Measurements from ENCODE around the gene SAG.

The SAG gene

DNA sequence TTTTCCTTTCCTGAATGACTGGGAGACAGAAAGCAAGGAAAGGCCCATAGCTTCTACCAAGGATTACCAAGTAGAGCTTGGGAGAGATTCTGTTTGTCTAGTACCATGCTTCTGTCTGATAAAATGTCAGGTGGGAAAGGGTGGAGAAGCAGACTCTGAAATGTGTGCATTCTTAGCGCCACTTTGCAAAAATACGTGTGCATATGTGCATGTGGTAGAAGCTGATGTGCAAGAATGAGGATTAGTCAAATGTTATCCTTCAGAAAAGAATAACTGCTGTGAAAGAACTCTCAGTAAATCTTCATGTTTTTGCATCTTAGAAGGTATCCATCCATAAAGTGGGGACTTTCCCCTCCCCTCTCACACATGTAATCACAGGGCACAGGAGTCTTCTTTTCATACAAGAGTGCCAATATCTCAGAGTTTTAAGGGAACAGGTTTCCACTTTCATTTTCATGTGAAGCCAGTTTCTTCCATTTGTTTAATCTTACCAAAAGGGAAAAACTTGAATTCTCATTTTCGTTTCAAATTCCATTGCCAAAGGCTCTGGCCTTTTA is 31.3 kb downstream of the SAG start:
- no peak overlapping the region for H3K27ac ChIP-seq (ENCODE audit: low read depth, low read length)
- no peaks in the 10 kb centered on the region for H3K27me3 ChIP-seq (ENCODE audit: control insufficient read depth, insufficient read depth, low read length)
- no peak overlapping the region for H3K9ac ChIP-seq (ENCODE audit: low read length)
- H3K4me3 ChIP-seq (ENCODE audit: low read length), result no peak overlapping the region
- no peaks in the 10 kb centered on the region for H3K4me1 ChIP-seq (ENCODE audit: control insufficient read depth, insufficient read depth, low read length)
- H3K36me3 ChIP-seq (ENCODE audit: control insufficient read depth, insufficient read depth, low read length), result no peaks in the 10 kb centered on the region

DNA sequence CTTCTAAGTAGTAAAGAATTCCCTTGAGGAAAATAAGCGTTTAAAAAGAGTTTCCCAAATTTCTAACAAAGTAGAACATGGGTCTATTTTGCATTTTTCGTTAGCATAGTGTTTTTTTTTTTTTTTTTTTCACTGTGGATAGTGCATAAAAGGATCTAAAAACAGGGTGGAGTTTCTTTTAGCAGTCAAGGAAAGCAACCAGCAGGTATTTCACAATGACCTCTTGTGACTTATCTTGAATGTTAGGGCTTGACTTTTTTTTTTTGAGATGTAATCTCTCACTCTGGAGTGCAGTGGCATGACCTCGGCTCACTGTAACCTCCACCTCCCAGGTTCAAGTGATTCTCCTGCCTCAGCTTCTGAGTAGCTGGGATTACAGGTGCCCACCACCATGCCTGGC is 31.8 kb downstream of the SAG start:
- H3K36me3 ChIP-seq (ENCODE audit: control insufficient read depth, insufficient read depth, low read length), result no peaks in the 10 kb centered on the region
- no peak overlapping the region for H3K4me3 ChIP-seq (ENCODE audit: low read length)
- no peak overlapping the region for H3K27ac ChIP-seq (ENCODE audit: low read depth, low read length)
- no peaks in the 10 kb centered on the region for H3K27me3 ChIP-seq (ENCODE audit: control insufficient read depth, insufficient read depth, low read length)
- H3K4me1 ChIP-seq (ENCODE audit: control insufficient read depth, insufficient read depth, low read length), result no peaks in the 10 kb centered on the region
- no peak overlapping the region for H3K9ac ChIP-seq (ENCODE audit: low read length)

DNA sequence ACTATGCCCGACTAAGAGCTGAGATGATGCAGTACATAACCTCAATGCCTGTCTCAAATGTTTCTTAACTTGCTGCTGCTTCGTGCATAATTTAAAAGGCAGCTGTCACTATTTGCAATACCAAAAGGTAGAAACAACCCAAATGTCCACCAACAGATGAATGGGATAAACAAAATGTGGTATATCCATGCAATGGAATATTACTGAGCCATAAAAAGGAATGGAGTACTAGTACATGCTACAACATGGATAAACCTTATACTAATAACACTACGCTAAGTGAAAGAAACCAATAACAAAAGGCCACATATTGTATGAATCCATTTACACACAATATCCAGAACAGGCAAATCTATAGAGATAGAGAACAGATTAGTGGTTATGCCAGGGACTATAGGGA is 33.7 kb downstream of the SAG start:
- Histone ChIP-seq H3K9ac (ENCODE audit: low read length) (no peak overlapping the region), H3K27ac (ENCODE audit: low read depth, low read length) (no peak overlapping the region), H3K4me1 (ENCODE audit: control insufficient read depth, insufficient read depth, low read length) (no peaks in the 10 kb centered on the region), H3K36me3 (ENCODE audit: control insufficient read depth, insufficient read depth, low read length) (no peaks in the 10 kb centered on the region), H3K4me3 (ENCODE audit: low read length) (no peak overlapping the region), H3K27me3 (ENCODE audit: control insufficient read depth, insufficient read depth, low read length) (no peaks in the 10 kb centered on the region)

DNA sequence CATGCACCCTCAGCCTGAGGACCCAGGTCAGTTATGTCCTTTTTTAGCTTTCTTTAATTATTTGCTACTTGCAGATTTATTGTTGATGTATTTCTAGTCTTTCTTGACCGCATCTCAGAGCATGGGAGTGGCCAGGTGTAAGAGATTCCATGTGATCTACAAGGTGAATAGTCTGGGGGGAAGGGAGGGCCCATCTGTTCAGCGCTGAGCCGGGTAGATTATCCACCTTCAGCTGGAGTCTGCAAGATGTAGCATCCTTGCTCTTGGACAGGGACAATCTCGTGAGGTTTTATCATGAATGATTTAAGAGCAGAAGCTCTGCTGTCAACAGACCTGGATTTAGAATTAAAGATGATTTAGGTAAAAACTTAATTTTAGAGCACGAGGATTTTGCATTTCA is 34.7 kb downstream of the SAG start:
- Histone ChIP-seq H3K4me1 (ENCODE audit: control insufficient read depth, insufficient read depth, low read length) (no peaks in the 10 kb centered on the region), H3K9ac (ENCODE audit: low read length) (no peak overlapping the region), H3K27me3 (ENCODE audit: control insufficient read depth, insufficient read depth, low read length) (no peaks in the 10 kb centered on the region), H3K4me3 (ENCODE audit: low read length) (no peak overlapping the region), H3K36me3 (ENCODE audit: control insufficient read depth, insufficient read depth, low read length) (no peaks in the 10 kb centered on the region), H3K27ac (ENCODE audit: low read depth, low read length) (no peak overlapping the region)

DNA sequence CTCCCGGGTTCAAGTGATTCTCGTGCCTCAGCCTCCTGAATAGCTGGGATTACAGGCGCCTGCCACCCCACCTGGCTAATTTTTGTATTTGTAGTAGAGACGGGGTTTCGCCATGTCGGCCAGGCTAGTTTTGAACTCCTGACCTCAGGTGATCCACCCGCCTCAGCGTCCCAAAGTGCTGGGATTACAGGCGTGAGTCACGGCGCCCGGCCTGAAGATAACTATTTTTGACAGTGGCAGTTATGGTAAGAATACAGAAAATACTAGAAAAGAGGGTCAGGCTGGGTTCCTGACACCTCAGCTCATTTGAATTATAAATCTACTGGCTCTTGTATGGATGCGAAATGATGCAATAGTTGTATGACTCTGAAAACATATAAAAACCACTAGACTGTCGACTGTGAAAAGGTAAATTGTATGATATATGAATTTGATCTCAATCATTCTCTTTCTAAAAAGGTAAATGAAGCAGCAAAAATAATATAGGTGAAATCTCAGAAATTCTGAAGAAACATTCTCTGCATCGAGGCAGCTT is 35.6 kb downstream of the SAG start:
- Histone ChIP-seq H3K27ac (ENCODE audit: low read depth, low read length) (no peak overlapping the region), H3K36me3 (ENCODE audit: control insufficient read depth, insufficient read depth, low read length) (no peaks in the 10 kb centered on the region), H3K4me3 (ENCODE audit: low read length) (no peak overlapping the region), H3K9ac (ENCODE audit: low read length) (no peak overlapping the region), H3K4me1 (ENCODE audit: control insufficient read depth, insufficient read depth, low read length) (no peaks in the 10 kb centered on the region), H3K27me3 (ENCODE audit: control insufficient read depth, insufficient read depth, low read length) (no peaks in the 10 kb centered on the region)

DNA sequence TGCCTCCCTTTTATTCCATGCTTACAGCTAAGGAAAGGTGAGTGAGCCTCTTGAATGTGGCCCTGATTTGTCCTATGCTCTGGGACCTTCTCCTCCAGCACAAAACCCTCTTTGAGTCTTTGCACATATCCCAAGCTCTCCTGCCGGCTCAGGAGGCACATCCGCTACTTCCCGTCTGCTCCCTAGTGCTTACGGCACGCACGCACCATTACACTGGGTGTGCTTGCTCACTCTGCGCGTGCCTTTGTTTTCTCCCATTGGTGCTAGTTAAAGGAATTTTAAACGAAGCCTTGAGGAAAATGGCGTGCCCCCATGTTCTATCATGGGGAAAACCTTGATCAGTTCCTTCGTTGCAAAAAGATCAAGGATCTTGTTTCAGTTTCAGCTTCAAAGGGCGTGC is 38.8 kb downstream of the SAG start:
- H3K9ac ChIP-seq (ENCODE audit: low read length), result no peak overlapping the region
- H3K27ac ChIP-seq (ENCODE audit: low read depth, low read length), result no peak overlapping the region
- no peak overlapping the region for H3K4me3 ChIP-seq (ENCODE audit: low read length)
- H3K27me3 ChIP-seq (ENCODE audit: control insufficient read depth, insufficient read depth, low read length), result no peaks in the 10 kb centered on the region
- H3K4me1 ChIP-seq (ENCODE audit: control insufficient read depth, insufficient read depth, low read length), result no peaks in the 10 kb centered on the region
- H3K36me3 ChIP-seq (ENCODE audit: control insufficient read depth, insufficient read depth, low read length), result no peaks in the 10 kb centered on the region

DNA sequence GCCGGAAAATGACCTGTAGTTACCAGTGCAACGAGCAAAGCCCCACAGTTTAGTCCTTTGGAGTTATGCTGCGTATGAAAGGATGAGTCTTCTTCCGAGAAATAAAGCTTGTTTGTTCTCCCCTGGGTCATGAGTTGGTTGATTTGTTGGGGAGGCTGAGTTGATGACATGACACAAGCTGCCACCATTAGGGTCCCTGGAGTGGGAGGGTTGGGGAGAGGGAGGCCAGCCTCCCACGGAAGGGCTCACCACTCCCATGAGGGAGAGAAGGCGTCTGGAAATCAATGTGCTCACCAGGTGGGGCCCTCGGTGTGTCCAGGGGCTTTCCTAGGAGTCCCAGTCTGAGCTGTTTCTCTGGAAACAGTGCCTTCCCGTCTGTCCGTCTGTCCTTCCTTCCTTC is 39.3 kb downstream of the SAG start:
- no peak overlapping the region for H3K27ac ChIP-seq (ENCODE audit: low read depth, low read length)

DNA sequence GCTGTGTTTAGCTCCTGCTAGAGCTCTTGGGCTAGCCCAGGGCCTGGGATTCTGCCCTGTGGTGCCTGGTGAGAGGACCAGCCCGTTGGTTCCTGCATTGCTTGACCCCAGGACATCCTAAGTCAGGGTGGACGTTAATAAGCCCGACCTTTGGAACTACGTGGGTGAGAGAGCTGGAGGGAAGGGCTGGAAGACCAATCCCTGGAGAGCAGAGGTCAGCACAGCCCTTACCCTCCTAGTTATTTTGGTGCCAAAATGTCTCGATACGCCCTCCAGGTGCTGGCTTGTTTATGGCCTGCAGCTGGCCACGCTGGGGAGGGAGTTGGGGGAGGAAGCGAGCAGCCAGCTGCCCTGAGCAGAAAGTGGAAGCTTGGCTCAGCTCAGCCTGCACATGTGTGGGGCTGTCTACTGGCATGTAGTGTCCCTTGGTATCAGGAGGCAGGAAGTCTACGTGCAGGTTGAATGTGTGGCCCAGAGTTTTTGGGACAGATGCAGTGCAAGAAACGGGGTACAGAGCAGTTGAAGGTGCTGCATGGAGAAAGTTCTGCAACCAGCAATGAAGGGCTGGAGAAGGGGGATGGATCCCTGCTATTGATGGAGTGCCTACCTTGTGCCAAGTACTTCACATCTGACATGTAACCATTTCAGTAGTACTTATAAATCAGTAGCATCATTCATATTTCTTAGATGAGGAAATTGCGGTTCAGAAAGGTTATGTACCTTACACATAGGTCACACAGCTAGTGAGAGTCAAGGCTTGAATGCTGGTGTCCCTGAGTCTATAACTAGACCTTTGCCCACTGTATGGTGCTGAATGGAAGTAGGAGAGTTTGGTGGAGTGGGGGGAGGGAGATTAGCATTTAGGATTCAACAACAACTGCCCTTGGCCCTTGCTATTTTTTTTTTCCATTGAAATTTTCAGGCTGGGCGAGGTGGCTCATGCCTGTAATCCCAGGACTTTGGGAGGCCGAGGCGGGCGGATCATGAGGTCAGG is 41.7 kb downstream of the SAG start:
- no peak overlapping the region for H3K9ac ChIP-seq (ENCODE audit: low read length)
- H3K4me3 ChIP-seq (ENCODE audit: low read length), result no peak overlapping the region
- H3K4me1 ChIP-seq (ENCODE audit: control insufficient read depth, insufficient read depth, low read length), result no peaks in the 10 kb centered on the region
- no peaks in the 10 kb centered on the region for H3K27me3 ChIP-seq (ENCODE audit: control insufficient read depth, insufficient read depth, low read length)
- H3K36me3 ChIP-seq (ENCODE audit: control insufficient read depth, insufficient read depth, low read length), result no peaks in the 10 kb centered on the region
- H3K27ac ChIP-seq (ENCODE audit: low read depth, low read length), result no peak overlapping the region

More for the DNA sequence above, 39.3 kb downstream of the SAG start:
- Histone ChIP-seq H3K9ac (ENCODE audit: low read length) (no peak overlapping the region), H3K36me3 (ENCODE audit: control insufficient read depth, insufficient read depth, low read length) (no peaks in the 10 kb centered on the region), H3K27me3 (ENCODE audit: control insufficient read depth, insufficient read depth, low read length) (no peaks in the 10 kb centered on the region), H3K4me1 (ENCODE audit: control insufficient read depth, insufficient read depth, low read length) (no peaks in the 10 kb centered on the region), H3K4me3 (ENCODE audit: low read length) (no peak overlapping the region)

DNA sequence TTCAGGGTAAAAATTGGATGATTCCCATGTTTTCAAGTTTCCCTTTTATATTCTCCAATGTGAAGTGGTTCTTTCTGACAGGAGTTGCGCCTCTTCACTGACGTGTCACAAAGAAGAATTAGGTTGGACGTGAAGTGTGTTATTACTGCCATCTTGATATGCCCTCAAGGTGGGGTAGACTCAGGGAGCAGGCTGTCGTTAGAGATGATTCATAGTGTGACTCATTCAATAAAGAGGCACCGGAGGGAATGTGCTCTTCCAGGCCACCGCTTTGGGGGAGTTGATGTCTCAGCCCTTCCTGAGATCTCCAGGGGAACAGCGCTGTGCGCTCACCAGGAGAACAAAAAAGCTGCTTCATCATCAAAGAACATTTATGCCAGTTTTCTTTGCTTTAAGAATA is 43.1 kb downstream of the SAG start:
- H3K9ac ChIP-seq (ENCODE audit: low read length), result no peak overlapping the region

DNA sequence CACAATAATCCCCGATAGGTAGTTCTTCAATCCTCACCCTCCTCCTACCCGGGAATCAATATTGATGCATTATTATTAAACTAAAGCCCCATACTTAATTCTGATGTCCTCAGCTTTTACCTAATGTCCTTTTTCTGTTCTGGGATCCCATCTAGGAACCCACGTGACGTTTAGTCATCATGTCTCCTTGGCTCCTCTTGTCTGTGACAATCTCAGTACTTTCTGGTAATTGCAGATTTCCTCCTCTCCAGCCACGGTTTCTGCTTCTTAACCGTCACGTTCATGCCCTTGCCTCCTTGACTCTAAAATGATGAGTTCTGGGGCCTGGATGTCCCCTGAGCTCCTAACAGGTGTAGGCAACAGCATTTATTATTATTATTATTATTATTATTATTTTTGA is 43.8 kb downstream of the SAG start:
- Histone ChIP-seq H3K4me3 (ENCODE audit: low read length) (no peak overlapping the region), H3K27ac (ENCODE audit: low read depth, low read length) (no peak overlapping the region), H3K36me3 (ENCODE audit: control insufficient read depth, insufficient read depth, low read length) (no peaks in the 10 kb centered on the region), H3K4me1 (ENCODE audit: control insufficient read depth, insufficient read depth, low read length) (no peaks in the 10 kb centered on the region), H3K27me3 (ENCODE audit: control insufficient read depth, insufficient read depth, low read length) (no peaks in the 10 kb centered on the region), H3K9ac (ENCODE audit: low read length) (no peak overlapping the region)

More for the DNA sequence above, 43.1 kb downstream of the SAG start:
- Histone ChIP-seq H3K36me3 (ENCODE audit: control insufficient read depth, insufficient read depth, low read length) (no peaks in the 10 kb centered on the region), H3K27ac (ENCODE audit: low read depth, low read length) (no peak overlapping the region), H3K4me3 (ENCODE audit: low read length) (no peak overlapping the region), H3K27me3 (ENCODE audit: control insufficient read depth, insufficient read depth, low read length) (no peaks in the 10 kb centered on the region), H3K4me1 (ENCODE audit: control insufficient read depth, insufficient read depth, low read length) (no peaks in the 10 kb centered on the region)

DNA sequence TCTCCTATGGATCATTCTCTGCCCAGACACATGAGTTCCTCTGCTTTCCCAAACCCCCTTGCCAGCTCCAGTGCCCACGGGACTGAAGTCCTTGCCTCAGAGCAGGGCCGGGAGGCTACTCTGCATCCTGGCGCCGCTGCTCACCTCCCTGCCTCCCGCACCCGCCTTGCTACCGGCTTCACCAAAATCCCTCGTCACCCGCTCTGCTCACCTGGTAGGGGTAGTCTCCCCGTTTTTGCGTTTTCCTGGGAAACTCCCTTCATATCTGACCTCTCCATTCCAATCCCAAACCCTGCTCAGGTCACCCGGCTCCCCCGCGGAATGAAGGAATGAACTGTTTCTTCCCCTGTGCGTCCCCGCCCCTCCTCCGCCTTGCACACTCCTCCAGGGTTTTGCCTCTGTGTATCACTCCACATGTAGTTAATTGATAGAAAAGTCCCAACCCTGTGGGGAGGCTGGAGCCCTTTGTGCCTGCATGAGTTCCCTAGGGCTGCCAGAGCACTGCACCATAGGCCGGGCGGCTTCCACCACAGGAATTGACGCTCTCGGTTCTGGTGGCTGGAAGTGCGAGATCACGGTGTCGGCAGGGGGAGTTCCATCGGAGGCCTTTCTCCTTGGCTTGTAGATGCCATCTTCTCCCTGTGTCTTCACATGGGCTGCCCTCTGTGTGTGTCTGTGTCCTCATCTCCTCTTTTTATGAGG is 44.7 kb downstream of the SAG start:
- no peaks in the 10 kb centered on the region for H3K4me1 ChIP-seq (ENCODE audit: control insufficient read depth, insufficient read depth, low read length)
- H3K27ac ChIP-seq (ENCODE audit: low read depth, low read length), result no peak overlapping the region
- no peak overlapping the region for H3K4me3 ChIP-seq (ENCODE audit: low read length)
- no peak overlapping the region for H3K9ac ChIP-seq (ENCODE audit: low read length)
- no peaks in the 10 kb centered on the region for H3K27me3 ChIP-seq (ENCODE audit: control insufficient read depth, insufficient read depth, low read length)
- H3K36me3 ChIP-seq (ENCODE audit: control insufficient read depth, insufficient read depth, low read length), result no peaks in the 10 kb centered on the region

DNA sequence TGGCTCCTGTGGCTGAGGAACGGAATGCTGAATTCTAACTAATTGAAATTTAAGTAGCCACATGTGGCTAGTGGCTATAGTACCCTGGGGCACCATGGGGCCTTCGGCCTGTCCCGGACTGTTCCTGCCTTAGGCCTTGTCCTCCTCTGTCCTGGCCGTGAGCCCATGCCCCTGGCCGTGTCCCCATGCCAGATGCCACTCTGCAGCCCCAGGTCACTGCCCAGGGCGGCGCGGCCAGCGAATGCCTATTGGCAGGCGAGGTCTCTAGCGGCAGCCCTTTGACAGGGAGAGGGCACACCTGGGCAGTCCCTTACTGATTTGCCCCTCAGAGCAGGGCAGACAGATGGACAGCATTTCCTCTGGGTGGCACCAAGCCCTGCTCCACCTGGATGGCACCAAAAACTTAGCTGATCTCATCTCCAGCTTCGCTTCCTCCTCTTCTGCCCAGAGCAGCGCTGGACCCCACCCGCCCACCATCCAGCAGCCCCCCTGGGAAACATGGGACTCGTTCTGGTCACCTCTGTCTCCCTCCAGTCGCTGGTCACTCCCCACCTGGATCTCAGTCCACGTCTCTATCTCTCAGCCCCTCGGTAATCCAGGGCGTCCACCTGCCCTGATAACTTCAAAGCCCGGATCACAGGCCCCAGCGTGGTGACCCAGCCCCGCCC is 45.6 kb downstream of the SAG start:
- H3K27me3 ChIP-seq (ENCODE audit: control insufficient read depth, insufficient read depth, low read length), result no peaks in the 10 kb centered on the region
- H3K9ac ChIP-seq (ENCODE audit: low read length), result no peak overlapping the region
- no peak overlapping the region for H3K27ac ChIP-seq (ENCODE audit: low read depth, low read length)
- peak overlapping the region; percentile 50 for H3K4me3 ChIP-seq (ENCODE audit: low read length)
- H3K36me3 ChIP-seq (ENCODE audit: control insufficient read depth, insufficient read depth, low read length), result no peaks in the 10 kb centered on the region
- no peaks in the 10 kb centered on the region for H3K4me1 ChIP-seq (ENCODE audit: control insufficient read depth, insufficient read depth, low read length)

All from rectal smooth muscle tissue (tissue), 1 donor.